Skeletal muscle cell (primary cell): ENCODE data around the gene IMPA2.
"Not testable (repeated sequence)": the region's sequence is repeated elsewhere in the genome, so short reads cannot be mapped to it uniquely, and the experiment has no call there.

Source experiments
- DNase-seq: peaks from one replicate; pipeline ENCODE4 v3.0.0-alpha.2; 2010; ENCODE audit warnings: low read depth
- H3K4me3 ChIP-seq: 2 replicates; pipeline ENCODE4 v1.5.1; 2011; ENCODE audit warnings: low read depth, mild to moderate bottlenecking, control low read depth, low read length, moderate library complexity

IMPA2 gene

DNA sequence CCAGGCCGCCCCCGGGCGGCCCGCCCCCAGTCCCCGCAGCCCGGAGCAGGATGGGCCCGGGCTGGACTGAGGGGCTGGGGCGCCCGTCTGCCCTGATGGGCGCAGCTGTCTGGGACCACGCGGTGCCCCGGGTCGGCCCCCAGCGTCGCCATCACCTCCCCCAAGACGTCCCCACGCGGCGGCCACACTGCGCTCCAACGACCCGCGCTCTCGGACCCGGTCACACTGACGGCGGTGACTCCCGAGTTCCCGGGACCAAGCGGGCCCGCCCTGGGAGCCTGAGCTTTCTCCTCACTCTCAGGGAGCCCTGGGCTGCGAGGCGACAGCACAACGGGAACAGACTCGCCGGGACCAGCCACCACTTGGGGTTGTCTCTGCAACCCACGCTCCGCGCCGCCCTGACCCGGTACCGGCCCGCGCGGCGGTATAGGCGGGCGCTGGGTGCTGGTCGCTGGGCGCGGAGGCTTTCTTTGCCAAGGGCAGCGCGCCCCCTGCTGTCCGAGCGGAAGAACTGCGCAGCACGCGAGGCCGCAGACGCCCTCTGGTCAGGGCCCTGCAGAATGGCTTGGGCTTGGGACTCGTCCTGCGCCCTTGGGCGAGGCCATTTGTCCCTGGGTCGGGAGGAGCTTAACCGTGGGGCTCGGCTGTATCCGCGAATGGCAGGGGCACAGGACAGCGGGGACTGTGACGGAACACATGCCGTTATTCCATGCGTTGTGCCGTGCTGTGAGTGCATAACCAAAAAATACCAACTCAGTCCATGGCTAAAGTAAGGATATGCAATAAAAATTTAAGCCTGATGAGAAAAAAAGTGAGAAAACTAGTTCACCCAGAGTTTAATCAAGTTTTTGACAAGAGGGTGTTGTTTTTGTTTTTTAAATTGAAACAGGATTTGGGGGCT is 57.6 kb downstream of the IMPA2 start:
- DNase-seq: no peak
- H3K4me3 ChIP-seq: peak overlapping the region; percentile 57

DNA sequence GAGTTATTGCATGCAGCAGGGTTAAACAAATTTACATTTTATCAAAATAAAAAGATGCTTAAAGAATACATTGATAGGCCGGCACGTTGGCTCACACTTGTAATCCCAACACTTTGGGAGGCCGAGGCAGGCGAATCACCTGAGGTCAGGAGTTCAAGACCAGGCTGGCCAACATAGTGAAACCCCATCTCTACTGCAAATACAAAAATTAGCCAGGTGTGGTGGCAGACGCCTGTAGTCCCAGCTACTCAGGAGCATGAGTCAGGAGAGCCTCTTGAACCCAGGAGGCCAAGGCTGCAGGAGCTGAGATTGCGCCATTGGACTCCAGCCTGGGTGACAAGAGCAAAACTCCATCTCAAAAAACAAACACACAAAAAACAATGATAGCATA is 58.2 kb downstream of the IMPA2 start:
- not testable (repeated sequence) for DNase-seq, H3K4me3 ChIP-seq

DNA sequence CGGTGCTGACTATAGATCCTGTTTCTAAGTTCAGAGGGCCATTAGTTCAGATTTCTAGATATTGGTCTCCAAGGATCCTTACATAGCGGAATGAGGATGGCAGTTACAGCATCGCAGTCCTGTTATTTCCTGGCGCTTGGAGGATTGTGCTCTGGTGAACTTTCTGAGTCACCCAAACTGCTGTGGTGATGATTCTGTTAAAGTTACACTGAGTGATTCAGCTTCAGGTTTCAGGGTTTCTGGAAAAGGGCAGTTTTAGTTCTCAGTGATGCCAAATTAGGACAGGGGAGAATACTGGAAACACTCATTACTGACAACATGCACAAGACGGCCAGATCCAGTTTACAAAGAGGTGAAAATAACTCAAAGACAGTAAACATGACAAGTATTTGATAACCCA is 60.3 kb downstream of the IMPA2 start:
- H3K4me3 ChIP-seq: no peak overlapping the region
- peak; percentile 79 for DNase-seq

DNA sequence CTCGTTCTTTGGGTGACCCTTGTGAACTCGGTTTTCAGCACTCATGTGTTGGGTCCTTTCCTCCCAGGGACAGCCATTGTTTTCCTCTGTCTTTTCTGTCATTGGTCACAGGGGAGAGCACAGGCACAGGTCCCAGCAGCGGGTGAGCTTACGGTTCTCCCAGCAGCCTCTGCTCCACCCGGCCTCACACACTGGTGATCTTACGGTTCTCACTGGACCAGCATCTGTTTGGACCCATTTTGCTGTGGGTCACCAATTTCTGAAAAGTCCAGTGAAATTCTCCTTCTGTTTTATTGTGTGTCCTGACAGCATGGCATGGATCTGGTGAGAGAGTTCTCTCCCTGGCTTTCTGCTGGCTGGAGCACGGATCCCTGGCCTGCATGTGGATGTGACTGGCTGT is 62.5 kb downstream of the IMPA2 start:
- no peak for DNase-seq
- H3K4me3 ChIP-seq: no peak overlapping the region

DNA sequence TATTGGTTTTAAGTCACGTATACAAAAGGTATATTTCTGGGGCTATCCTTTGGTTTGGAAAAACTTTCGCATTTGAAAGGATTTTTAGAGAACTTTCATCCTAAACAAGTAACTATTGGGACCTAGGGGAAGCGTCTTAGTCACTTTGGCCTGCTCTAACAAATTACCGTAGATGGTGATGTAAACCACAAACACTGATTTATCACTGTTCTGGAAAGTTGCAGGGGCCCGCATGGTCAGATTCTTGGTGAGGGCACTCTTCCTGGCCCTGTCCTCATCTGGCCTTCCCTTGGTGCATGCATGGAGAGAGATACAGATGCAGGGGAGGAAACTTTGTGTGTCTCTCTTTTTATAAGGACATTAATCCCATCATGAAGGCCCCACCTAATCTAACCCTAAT is 63.3 kb downstream of the IMPA2 start:
- no peak overlapping the region for H3K4me3 ChIP-seq

DNA sequence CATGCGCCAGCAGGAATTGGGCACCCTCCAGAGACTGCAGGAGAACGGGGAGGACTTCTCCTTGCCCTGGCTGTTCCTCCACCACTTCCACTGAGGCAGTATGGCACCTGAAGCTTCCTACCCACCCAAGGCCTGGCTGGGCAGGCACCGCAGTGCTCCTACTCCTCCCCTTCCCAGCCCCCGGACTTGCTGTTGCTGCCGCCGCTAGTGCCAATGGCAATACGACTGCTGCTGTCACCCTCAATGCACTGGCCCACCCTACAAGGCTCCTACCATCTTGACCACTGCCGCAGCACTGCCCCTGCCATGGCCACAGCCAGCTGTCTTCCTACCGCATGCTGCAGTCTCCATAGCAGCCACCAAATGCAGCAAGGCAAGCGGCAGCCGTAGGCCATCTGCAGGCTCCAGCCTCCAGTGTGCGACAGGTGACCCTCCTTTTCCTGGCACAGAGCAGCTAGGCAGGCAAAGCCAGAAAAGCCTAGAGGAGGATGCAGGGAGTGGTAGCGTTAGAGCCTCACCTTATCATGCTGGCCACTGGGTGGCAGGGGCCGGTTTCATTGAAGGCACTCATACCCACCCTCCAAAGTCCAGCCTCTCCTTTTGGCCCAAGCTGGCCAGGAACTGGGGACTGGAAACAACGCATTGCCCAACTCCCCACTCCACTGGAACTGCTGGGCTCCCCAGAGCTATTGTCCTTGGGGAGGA is 64.9 kb downstream of the IMPA2 start:
- H3K4me3 ChIP-seq: no peak overlapping the region
- DNase-seq: no peak

More for the DNA sequence above, 63.3 kb downstream of the IMPA2 start:
- no peak for DNase-seq

DNA sequence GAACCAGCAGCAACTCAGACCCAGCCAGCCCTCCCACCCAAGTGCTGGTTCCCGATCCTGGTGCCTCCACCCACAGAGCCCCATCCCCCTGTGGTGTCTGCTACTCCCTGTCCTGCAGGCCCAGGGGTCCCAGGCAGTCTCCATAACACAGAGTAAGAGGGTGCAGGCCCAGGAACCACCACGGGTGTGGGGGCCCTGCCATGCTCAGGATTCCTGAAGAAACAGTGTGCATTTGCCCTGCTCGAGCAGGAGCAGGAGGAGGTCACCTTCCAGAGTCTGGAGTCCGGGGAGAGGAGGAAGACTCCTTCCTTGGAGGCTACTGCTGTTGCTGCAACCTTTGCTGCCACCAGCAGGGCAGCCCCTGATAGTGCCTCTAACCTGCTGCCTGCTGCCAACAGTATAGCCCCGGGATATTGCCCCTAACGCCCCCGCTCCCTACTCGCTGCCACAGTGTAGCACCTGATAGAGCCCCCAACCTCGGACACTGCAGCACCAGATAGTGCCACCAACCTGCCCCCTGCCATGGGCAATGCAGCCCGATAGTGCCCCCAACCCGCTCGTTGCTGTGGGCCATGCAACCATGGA is 65.5 kb downstream of the IMPA2 start:
- DNase-seq: no peak
- H3K4me3 ChIP-seq: no peak overlapping the region

DNA sequence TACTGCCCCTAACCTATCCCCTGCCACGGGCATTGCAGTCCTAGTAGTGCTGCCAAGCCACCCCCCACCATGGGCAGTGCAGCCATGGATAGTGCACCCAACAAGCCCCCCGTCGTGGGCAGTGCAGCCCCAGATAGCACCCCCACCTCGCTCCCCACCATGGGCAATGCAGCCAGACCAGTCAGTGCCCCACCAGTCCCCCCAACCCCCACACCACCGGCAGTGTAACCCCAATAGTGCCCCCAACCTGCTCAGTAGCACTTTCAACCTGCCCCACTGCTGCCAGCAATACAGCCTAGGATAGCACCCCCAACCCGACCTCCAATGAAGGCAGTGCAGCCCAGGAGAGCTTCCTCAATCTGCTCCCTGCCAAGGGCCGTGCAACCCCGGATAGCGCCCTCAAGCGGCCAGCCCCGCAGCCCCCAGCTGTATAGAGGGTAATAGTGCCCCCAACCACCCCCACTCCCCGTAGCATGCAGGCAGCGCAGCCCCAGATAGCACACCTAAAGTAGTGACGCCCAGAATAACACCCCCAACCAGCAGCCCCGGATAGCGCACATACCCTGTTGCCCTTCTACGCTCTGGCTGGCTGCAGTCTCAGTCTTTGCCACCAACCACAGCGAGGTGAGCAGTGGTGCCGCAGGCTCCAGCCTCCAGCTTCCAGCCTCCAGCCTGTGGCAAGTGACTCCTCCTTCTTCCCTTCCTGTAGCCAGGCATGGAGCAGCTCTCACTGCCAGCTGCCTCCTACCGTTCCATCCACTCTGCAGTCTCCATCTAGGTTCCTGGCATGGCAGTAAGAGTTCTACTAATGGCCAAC is 66.9 kb downstream of the IMPA2 start:
- DNase-seq: no peak
- H3K4me3 ChIP-seq: no peak overlapping the region

DNA sequence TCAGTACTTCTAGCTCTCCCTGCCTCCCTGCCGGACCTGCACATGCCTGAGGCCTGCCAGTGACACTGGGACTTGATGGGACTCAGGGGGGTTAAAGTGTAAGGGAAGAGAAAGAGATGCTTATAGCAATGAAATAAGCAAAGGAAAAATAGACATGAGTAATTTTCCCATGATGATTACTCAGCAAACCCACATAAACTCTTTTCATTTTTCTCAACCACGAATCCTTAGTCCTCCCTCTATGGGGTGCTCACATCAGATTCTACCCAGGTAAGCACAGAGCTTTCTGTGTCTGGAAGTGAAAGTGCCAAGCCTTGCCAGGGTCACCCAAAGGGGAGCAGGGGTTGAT is 67.5 kb downstream of the IMPA2 start:
- DNase-seq: no peak
- H3K4me3 ChIP-seq: no peak overlapping the region

DNA sequence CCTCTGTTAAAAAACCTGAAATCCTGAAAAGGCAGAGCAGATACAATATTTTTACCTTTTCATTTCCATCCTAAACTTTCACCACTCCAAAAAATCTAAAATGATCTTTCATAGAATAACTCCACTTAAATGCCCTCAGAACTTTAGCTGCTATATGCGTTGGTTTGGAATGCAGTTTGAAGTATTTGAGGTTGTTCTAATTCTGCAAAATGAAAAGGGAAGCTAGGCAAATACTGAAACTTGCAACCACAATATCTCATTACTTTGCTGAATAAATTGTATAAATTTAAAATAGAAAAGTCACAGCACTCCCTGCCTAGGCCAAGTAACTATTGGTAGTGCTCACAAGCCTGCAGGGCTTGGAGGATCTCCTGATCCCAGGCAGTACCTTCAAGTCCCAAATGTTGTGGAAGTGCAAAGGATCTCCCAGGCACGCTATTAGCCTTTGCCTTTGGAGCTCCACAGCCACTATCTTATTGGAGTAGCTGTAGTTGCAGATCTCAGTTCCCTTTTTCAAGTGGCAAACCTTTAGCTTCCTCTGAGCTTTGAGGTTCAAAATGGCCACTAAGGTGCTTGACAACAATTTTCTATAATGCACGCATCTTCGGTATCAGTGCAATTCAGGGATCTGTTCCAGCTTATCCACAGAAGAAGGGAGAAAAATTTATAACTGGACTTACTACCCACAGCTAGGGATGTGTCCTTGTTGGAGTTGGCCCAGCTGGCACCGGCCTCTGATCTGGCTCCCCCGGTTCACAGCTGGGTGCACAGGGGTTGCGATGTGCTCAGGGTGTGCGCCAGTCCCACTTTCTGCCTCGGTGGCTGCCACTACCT is 68.9 kb downstream of the IMPA2 start:
- no peak for DNase-seq

DNA sequence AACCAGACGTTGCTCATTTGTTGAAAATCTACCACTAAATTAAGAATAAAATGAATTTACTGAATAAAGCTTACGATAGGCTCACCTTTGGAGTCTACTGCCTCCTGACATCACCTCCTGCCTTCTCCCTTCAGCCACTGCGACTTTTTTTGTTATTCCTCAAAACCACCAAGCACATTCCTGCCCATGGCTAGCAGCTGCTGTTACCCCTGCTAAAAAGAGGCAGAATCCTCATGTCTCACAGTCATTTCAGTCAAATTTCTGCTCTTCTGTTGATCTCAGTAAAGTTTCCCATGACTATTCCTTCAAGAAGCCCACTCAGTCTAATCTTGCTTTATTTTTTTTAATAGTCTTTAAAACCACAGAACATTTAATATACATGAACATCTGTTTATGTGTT is 71.6 kb downstream of the IMPA2 start:
- H3K4me3 ChIP-seq: no peak overlapping the region
- DNase-seq: no peak

More for the DNA sequence above, 68.9 kb downstream of the IMPA2 start:
- H3K4me3 ChIP-seq: no peak overlapping the region

DNA sequence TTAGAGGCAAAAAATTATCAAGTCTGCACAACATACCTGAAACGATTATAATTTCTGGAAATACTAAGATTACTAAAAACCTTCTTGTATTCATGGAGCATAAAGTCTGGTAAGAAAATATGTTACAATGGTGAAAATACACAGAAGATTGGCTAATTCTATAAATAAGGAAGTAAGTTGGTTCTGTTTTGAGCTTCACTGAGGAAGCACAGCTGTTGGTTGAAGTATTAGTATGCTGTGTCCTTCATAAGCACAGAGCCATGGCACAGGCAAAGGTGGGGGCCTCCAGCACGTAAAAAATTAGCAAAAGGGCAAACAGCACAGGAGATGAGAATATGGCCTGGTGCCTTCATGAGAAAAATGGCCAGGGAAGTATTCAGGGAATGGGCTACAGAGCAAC is 72.0 kb downstream of the IMPA2 start:
- H3K4me3 ChIP-seq: no peak overlapping the region

DNA sequence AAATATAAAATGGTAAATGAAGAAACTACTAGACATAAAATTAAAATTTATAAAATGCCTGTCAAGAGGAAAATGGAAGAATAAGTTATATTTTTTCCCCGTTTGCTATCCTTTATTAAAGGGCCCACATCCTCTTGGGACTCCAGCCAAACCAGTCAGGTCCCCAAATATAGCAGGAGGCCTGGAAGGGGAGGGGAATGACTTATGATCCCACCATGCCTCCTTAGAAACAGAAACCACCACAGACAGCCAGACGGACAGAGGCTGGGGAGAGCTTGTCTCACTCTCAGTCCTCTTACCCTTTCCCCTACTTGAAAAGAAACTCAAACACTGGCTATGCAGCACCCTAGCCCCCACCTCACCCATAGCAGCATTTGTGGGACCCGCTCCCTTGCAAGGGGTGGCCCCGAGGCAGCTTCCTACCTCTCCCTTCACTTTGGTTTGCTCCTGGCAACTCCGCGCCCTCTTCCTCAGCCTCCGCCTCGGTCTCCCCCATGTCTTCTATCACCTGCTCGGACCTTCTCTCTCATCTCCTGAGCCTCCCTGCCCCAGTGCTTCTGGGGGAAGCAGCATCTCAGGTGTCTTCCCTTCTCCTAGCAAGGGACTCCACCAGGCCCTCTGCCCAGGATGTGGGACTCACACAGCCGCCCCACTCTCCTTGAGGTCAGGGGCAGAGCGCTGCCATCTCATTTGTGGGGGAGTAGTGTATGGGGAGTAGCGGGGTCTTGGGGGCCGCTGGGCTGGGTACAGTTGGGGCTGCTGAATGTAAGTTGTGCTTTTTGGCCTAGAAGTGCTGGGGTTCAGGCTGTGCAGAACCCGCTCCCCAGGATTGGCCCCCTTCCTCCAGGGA is 75.0 kb downstream of the IMPA2 start:
- DNase-seq: no peak
- no peak overlapping the region for H3K4me3 ChIP-seq

More for the DNA sequence above, 72.0 kb downstream of the IMPA2 start:
- no peak for DNase-seq

DNA sequence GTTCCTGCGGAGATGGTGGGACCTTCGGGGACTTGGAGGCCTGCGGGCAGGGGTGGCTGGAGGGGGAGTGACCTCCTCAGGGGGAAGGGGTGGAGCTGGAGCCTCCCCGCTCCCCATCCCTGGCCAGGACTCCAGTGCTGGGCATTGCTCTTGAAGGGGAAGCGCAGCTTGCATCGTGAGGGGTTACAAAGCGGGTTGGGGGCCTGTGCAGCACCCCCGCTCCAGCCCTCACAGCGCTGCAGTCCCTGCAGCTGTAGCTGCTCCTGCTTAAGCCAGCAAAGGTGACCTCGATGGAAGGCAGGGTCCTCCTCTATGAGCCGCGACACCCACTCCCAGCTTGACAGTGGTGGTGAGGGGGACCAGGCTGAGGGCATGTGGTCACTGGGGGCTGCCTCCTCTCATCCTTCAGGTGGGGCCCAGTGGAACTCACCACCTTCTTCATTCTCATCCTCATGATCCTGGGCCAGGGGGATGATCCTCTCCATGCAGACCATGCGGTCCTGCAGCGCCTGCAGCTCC is 75.6 kb downstream of the IMPA2 start:
- no peak for DNase-seq
- H3K4me3 ChIP-seq: no peak overlapping the region

DNA sequence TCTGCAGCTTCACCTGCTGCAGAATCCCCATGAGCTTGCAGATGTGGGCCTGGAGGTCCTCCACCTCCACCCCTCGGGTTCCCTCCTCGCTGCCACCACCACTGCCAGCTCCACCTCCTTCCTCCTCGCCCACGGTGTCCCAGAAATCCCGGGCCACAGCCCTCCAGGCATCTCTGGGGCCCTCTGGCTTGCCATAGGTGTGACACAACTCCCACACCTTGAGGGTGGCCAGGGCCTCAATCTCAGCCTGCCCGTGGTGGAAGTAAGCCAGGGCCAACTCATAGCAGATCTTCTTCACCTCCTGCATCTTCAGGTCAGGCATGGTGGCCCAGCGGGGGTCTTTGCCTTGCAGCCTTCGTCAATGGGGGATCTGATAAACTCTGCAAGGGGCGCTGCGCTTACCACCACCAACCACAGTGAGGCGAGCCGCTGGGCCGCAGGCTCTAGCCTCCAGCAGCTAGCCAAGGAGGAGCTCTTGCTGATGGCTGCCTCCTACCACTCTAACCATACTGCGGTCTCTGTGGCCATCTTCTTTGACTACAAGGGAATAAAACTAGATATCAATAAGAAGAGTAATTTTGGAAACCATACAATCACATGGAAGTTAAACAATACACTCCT is 76.2 kb downstream of the IMPA2 start:
- no peak for DNase-seq
- no peak overlapping the region for H3K4me3 ChIP-seq

DNA sequence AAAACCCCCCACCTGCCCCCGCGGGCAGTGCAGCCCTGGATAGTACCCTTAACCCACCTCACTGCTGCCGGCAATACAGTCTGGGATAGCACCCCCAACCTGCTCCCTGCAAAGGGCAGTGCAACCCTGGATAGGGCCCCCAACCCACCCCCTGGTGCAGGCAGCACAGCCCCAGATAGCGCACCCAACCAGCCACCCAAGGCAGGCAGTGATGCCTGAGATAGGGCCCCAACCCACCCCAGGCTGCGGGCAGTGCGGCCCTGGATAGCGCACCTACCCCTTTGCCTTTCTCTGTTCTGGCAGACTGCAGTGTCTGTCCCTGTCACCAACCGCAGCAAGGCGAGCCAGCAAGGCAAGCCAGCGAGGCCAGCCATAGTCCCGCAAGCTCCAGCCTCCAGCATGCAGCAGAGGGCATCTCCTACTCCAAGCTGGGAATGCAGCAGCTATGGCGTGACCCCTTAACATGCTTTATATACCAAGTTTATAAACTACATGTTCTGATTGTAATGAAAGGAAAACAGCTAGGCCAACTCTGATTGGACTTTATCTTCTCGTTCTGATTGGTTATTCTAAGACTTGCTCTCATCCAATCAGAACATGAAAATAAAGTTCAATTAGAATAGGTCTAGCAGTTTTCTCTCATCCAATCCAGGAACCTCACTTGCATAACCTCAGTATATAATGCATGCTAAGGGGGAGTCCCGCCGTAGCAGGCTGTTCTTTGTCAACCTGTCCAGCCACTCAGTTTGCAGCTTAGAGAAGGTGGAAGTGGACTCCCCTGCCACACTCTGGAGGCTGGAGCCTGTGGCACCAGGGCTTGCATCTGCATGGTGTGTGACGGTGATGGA is 78.3 kb downstream of the IMPA2 start:
- no peak for DNase-seq
- no peak overlapping the region for H3K4me3 ChIP-seq
